ENCODE data around the gene DSE.

The DSE gene

DNA sequence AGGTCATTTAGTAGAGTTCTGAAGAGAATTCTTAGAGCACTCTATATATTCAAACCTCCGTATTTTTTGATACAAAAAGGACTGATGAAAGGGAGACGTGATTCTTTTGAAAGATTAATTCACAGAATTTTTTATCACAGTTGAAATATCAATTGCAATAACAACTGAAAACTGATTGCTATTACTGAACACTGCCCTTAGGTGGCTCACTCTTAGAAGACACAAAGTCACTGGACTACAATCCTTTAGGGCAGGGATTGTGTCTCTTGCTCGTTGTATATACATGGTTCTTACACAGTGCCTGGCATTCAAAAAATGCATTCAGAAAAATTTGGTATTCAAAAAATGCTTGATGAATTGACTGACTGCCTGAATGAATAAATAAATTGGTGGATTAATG is 73.3 kb downstream of the DSE start:
- DNase-seq (ENCODE audit: extremely low read depth in 1 of 2, low read depth in 1 of 2) = no peak

GRCh38 chr6:116444575-116444974 is 73.8 kb downstream of the DSE start:
- no peak for DNase-seq (ENCODE audit: extremely low read depth in 1 of 2, low read depth in 1 of 2)

DNA sequence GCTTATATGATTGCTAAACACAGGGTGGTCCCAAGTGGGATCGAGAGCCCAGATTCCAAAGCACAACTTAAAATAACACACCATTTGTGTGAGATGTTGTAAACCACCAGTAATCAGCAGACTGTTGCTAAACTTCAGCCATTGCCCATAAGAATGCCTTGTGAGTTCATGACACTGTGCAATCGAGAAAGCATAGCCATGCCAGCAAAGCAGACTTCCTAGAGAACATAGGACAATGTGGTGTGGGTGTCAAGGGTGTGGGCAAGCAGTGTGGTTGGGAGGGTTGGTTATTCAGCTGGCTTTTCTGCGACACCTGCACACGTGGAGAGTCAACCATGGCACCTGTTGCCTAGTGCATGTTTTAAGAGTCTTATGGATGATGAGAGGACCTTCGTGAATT is 74.4 kb downstream of the DSE start:
- DNase-seq (ENCODE audit: extremely low read depth in 1 of 2, low read depth in 1 of 2) = no peak

DNA sequence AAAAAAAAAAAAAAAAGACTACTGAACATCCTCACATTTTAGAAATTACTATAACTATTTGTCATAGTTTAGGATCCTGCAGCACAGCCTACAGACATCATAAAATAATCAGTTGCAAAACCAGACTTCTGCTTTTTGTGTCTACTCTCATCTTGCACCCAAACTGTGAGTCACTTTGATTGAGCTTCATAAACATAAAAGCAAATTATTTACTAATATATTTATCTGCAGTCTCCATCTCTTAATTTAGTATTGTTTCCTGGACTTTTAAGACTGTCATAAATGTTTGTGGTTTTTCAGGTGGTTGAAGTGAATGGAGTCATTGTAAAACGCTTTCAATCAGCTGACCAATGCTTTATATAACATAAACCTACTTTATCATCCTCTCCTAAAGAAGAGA is 75.7 kb downstream of the DSE start:
- DNase-seq (ENCODE audit: extremely low read depth in 1 of 2, low read depth in 1 of 2) = no peak

DNA sequence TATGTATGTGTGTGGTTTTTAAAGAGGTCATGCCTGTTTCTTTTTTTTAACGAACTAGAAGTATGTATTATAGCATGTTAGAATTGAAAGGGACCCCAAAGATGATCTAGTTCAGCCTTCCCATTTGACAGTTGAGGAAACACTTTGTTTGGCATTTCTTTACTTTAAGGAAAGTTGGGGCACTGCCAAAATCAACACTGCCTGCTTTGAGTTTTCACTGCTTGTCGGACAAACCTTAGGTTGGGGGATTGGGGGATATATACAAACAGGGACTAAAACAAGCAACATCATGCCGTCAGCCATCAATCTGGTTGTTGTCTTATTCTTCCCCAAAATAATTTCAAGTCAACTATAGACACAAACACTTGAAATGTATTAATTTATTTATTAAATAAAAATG is 76.3 kb downstream of the DSE start:
- no peak for DNase-seq (ENCODE audit: extremely low read depth in 1 of 2, low read depth in 1 of 2)

- DNase-seq (ENCODE audit: extremely low read depth in 1 of 2, low read depth in 1 of 2) = no peak
Observed at GRCh38 chr6:116447496-116448011, 76.8 kb downstream of the DSE start.

DNA sequence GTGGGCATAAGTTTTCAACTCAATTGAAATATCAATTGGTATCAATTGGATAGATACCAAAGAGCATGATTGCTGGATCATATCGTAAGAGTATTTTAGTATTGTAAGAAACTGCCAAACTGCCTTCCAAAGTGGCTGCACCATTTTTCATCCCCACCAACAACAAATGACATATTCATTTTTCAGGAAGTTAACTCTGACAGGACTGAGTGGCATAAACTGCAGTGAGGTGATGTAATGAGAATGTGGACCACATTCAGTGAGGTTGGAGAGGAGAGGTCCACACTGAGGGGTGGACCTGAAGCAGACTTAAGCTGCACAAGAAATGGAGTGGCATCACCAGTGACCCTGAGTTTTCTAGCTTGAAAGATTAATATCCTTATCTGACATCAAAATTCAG is 78.8 kb downstream of the DSE start:
- no peak for DNase-seq (ENCODE audit: extremely low read depth in 1 of 2, low read depth in 1 of 2)

GRCh38 chr6:116450185-116450710 is 79.5 kb downstream of the DSE start:
- no peak for DNase-seq (ENCODE audit: extremely low read depth in 1 of 2, low read depth in 1 of 2)

- no peak for DNase-seq (ENCODE audit: extremely low read depth in 1 of 2, low read depth in 1 of 2)
Observed at GRCh38 chr6:116450769-116451740, 80.3 kb downstream of the DSE start.

DNA sequence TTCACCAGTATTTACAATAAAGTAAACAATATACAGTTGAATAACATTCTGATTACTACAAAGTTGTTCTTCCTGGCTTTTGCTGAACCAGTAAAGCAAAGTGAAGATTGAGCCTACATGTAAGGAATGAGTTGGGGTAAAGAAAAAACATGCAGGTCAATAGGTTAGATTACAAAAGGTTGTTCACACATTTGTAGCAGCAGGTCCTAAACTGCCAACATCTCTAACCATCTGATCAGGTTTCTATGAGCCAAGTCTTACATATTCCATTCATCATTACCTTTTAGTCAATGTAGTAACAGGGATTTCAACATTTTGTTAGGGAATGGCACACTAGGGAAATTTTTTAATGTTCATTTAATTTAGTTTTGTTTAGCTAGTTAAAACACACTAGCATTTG is 81.2 kb downstream of the DSE start:
- no peak for DNase-seq (ENCODE audit: extremely low read depth in 1 of 2, low read depth in 1 of 2)

DNA sequence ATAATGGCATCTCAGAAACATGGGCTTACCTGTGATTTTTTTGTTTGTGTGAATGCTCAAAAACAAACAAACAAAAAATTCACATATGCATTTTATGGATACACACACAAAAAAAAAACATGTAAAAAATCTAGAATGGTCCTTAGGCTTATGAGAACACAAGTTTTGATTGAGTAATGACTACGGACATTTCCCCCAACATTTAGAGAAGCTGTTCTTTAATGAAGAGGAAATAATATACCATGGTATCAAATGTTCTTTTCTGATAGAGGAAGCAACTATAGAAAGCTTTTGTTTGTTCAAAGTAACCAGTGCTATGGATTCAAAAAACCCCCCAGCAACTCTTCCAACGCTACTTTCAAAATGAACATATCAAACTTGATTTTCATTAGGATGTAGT is 81.8 kb downstream of the DSE start:
- DNase-seq (ENCODE audit: extremely low read depth in 1 of 2, low read depth in 1 of 2) = no peak

DNA sequence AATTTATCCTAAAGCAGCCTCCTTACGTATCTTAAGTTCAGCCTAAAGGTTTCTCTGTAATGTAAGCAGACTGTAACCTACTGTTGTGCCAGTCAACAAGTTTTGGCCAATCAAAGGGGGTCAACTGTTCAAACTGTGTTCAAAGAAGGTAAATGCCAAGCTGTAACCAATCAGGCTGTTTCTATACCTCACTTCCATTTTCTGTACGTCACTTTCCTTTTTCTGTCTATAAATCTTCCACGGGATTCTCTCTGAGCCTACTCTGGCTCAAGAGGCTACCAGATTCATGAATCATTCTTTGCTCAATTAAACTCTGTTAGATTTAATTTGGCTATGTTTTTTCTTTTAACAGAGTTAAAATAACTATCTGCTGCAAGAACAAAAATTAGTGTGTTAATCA is 85.4 kb downstream of the DSE start:
- DNase-seq (ENCODE audit: extremely low read depth in 1 of 2, low read depth in 1 of 2) = no peak

GRCh38 chr6:116456927-116457326 is 86.2 kb downstream of the DSE start:
- no peak for DNase-seq (ENCODE audit: extremely low read depth in 1 of 2, low read depth in 1 of 2)

DNA sequence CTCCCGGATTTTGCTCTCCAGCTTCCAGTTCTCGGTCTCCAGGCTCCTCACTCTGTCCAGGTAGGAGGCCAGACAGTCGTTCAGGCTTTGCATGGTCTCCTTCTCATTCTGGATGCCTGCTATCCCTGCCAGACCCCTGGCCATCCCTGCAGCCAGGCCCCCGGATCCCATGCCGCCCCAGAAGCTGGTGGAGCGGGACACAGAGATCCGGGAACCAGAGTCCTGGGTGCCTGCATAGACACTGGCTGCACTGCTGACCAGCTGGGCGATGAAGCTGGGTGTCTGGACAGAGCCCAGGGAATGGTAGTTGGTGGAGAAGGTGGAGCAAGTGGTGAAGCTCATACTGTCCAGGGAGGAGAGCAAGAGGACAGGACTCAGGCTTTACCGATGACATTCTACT is 87.5 kb downstream of the DSE start:
- DNase-seq (ENCODE audit: extremely low read depth in 1 of 2, low read depth in 1 of 2) = no peak

- DNase-seq (ENCODE audit: extremely low read depth in 1 of 2, low read depth in 1 of 2) = no peak
Observed at GRCh38 chr6:116459927-116460326, 89.2 kb downstream of the DSE start.

DNA sequence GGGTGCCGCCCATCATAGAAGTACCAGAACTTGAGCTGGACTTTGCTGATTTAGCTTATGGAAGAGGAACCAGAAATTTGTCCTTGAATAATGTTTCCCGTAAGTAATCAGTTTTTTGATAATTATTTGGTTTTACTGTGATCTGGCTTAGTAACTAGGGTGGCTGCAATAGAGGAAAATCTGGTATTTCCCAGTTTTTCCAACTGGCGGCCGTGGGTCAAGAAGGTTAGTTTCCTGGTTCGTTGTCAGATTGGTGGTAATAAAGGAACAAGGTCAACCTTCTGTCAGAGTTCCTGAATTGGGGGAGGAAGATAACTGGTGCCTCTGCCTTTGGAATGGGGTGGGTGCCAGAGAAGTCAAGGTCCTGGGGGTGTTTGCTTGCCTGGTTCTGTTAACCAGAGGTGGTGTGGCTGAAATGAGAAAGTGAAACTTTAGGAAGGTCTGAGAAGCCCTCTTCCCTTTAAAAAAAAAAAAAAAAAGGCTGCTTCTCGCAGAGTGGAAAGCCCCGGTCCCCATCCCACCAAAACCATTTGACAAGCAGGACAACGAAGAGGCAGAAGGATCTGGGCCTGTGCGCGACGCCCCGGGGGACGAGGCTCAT is 90.7 kb downstream of the DSE start, which contains the start of gene CALHM6:
TSS of gene CALHM6 (plus strand) at position 45 of the 601 bp plus-strand sequence. CDS start at position 600, 555 bp downstream.
- DNase-seq (ENCODE audit: extremely low read depth in 1 of 2, low read depth in 1 of 2) = no peak

- peak in 1 of 2 donors; percentile 36 for DNase-seq (ENCODE audit: extremely low read depth in 1 of 2, low read depth in 1 of 2)
Observed at GRCh38 chr6:116461932-116462885, 91.5 kb downstream of the DSE start.

GRCh38 chr6:116463301-116463700 is 92.6 kb downstream of the DSE start:
- DNase-seq (ENCODE audit: extremely low read depth in 1 of 2, low read depth in 1 of 2) = no peak

DNA sequence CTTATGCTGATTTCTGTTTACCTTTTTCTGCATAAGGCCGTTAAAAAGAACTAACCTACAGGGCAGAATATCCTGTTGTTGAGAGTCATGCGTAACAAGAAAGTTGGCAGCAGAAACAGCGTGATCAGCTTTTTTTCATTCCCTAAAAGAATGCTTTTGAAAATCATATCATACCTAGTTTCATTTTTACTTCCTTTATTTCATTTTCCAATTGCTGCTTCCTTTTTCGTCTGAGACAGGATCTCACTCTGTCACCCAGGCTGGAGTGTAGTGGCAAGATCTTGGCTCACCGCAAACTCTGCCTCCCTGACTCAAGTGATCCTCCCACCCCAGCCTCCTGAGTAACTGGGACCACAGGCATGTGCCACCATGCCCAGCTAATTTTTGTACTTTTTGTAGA is 94.5 kb downstream of the DSE start:
- DNase-seq (ENCODE audit: extremely low read depth in 1 of 2, low read depth in 1 of 2) = no peak

- no peak for DNase-seq (ENCODE audit: extremely low read depth in 1 of 2, low read depth in 1 of 2)
Observed at GRCh38 chr6:116467096-116467495, 96.3 kb downstream of the DSE start.

- DNase-seq (ENCODE audit: extremely low read depth in 1 of 2, low read depth in 1 of 2) = no peak
Observed at GRCh38 chr6:116467514-116467913, 96.8 kb downstream of the DSE start.
